HG03520 (cell line): ENCODE data around the gene STPG4.

ENCODE experiments used
- ATAC-seq: cut with Tn5 transposase; IDR thresholded peaks from one replicate; pipeline ENCODE4 v1.9.1; 2021; ENCODE audit warnings: mild to moderate bottlenecking, moderate library complexity; ENCODE audit not compliant: unreplicated experiment

Gene STPG4

GRCh38 chr2:47037678-47038077, 117.4 kb downstream of the STPG4 start:
- no peak for ATAC-seq
